ENCODE results near the gene YOD1. TPM values are rescaled to one million over a fixed set of nuclear protein-coding genes. Genes with fewer than 3 reads are reported as not detected.
A peak's percentile ranks its signal among the peaks of the same experiment; 100 is the strongest.

Gene YOD1
- total RNA-seq, 2 donors from 2014 or later = 3.5 to 4.7 TPM

DNA sequence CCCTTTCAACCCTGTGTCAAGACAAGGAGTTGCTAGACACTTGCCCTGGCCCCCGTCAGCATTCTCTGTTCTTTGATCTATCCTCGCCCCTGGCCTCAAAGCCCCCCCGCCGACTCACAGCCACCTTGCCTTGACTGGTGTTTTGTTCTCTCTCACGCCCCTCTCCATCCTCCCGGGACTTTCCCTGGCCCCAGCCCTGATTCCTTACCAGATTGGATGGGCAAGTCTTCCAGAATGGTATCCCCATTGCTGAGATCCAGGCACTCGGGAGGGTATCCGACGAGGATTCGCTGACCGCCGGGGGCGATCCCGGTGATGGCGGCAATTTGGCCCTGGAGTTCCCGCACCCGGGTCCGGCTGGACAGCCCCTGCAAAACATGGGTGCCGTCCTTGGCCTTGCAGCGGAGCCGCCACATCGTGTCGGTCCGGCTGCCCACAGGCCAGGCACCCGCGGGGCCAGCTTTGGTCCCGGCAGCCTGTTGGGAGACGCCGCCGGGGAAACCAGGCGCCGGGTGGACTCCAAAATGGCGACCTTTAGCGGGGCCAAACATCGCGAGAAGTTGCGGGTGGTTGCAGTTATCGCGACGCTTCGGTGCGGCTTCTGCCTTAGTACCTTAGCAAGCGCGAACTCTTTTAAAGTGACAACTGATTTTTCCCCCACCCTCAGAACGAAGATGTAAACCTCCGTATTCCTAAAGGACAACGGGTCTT lies 373 bp downstream of the YOD1 start:
- TF ChIP-seq, protein P1, sequence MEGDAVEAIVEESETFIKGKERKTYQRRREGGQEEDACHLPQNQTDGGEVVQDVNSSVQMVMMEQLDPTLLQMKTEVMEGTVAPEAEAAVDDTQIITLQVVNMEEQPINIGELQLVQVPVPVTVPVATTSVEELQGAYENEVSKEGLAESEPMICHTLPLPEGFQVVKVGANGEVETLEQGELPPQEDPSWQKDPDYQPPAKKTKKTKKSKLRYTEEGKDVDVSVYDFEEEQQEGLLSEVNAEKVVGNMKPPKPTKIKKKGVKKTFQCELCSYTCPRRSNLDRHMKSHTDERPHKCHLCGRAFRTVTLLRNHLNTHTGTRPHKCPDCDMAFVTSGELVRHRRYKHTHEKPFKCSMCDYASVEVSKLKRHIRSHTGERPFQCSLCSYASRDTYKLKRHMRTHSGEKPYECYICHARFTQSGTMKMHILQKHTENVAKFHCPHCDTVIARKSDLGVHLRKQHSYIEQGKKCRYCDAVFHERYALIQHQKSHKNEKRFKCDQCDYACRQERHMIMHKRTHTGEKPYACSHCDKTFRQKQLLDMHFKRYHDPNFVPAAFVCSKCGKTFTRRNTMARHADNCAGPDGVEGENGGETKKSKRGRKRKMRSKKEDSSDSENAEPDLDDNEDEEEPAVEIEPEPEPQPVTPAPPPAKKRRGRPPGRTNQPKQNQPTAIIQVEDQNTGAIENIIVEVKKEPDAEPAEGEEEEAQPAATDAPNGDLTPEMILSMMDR (IDR thresholded peaks at IDR 0.05) = no peak
- Histone ChIP-seq H3K9me3 (no peaks in the 10 kb centered on the region), H3K4me1 (peaks cover 0 to 57% of the 10 kb centered on the region in 2 donors), H3K4me3 (peak overlapping the region; percentile 79 to 83), H3K27ac (peak overlapping the region; percentile 97 to 98), H3K27me3 (no peaks in the 10 kb centered on the region), H3K36me3 (peaks cover 12% of the 10 kb centered on the region)
- DNase-seq (ENCODE audit: low spot score) = peak; percentile 92

DNA sequence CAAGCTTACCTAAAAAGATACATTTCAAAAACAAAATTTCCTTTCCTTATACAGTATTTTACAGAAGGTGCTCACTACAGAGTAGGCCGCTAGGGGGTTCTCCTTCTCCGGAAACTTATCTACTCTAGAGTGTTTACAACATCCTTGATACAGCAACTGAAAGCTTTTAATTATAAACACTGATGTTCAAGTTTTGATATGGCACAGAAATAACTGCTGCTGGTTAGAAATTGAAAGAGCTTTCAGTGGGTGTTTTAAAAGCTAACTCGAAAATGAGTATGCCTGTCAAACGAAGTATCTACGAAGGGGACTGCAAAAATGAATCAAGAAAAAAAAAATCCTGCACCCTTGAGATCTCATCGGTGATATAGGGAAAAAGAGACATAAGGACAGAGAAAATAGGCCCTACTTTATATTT lies 1.0 kb downstream of the YOD1 start:
- no peak for DNase-seq (ENCODE audit: low spot score)
- peaks cover 0 to 64% of the 10 kb centered on the region in 2 donors for H3K4me1 ChIP-seq

DNA sequence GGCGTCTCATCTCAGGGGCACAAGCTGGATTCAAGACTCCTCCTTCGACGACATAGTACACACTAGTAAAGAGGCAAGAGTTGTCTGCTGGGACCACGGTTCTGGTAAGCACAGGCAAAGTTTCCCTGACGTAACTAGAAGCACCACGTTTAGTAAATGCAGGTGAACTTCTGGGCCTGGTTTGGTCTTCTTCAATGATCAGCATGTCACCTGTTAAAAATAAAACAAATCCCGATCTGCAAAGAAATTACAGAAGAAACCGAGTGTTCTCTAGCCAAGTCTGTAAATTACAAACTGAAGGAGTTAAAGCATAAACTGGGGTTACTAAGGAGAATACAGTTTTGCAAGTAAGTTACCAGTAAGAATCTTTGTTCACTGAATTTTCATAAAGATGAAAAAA lies 1.5 kb downstream of the YOD1 start:
- no peak for DNase-seq (ENCODE audit: low spot score)
- H3K36me3 ChIP-seq = peaks cover 12% of the 10 kb centered on the region
- no peaks in the 10 kb centered on the region for H3K9me3 ChIP-seq
- H3K4me3 ChIP-seq = peak overlapping the region; percentile 79 to 83
- H3K27ac ChIP-seq = peak overlapping the region in 1 of 2 donors; percentile 97
- no peaks in the 10 kb centered on the region for H3K27me3 ChIP-seq
- TF ChIP-seq, protein P1 (IDR thresholded peaks at IDR 0.05) = no peak
- H3K4me1 ChIP-seq = peaks cover 0 to 69% of the 10 kb centered on the region in 2 donors

More for the DNA sequence above, 1.0 kb downstream of the YOD1 start:
- TF ChIP-seq, protein P1 (IDR thresholded peaks at IDR 0.05) = peak; percentile 79 to 82
- Histone ChIP-seq H3K9me3 (no peaks in the 10 kb centered on the region), H3K27me3 (no peaks in the 10 kb centered on the region), H3K36me3 (peaks cover 12% of the 10 kb centered on the region), H3K4me3 (peak overlapping the region; percentile 79 to 83), H3K27ac (peak overlapping the region; percentile 97 to 98)

DNA sequence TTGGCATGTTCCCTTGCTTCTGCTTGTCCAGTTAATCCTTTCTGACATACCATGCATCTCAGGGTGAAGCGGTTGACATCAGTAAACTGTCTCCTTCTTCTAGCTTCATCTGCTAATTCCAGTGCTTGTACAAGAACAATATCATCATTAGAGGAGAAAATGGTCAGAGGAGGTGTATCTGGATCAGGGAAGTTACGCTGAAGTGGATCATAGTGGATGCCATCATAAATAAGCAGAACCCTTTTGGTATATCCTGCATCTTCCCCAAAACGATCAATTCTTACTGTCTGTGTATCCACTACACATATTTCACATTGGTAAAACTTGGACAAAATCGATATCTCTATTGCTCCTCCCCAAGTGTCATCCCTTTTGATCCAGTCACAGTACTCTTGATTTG lies 2.0 kb downstream of the YOD1 start:
- no peak for DNase-seq (ENCODE audit: low spot score)
- TF ChIP-seq, protein P1 (IDR thresholded peaks at IDR 0.05) = no peak
- Histone ChIP-seq H3K4me1 (peaks cover 0 to 69% of the 10 kb centered on the region in 2 donors), H3K27me3 (no peaks in the 10 kb centered on the region), H3K4me3 (no peak overlapping the region), H3K27ac (no peak overlapping the region), H3K36me3 (peaks cover 12% of the 10 kb centered on the region), H3K9me3 (no peaks in the 10 kb centered on the region)

DNA sequence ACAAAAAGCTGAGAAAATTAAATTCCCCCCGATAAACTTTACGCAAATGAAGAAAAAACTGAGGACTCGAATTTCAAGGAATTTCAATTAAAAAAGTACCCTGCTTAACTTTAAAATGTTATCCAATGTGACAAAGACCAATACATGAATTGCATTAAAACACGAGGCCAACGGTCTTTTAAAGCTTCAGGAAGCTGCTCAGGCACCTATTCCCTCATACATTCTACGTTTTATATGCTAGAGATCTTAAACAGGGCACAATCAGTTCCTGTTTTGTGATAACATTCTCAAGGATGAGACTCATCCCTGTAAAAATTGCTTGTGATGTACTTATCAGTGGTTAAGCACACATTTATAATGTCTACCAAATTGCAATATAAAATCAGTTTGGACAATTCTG lies 3.0 kb downstream of the YOD1 start:
- Histone ChIP-seq H3K27me3 (no peaks in the 10 kb centered on the region), H3K36me3 (peaks cover 12% of the 10 kb centered on the region), H3K4me3 (no peak overlapping the region), H3K27ac (no peak overlapping the region), H3K4me1 (peaks cover 0 to 69% of the 10 kb centered on the region in 2 donors), H3K9me3 (no peaks in the 10 kb centered on the region)
- TF ChIP-seq, protein P1 (IDR thresholded peaks at IDR 0.05) = no peak
- DNase-seq (ENCODE audit: low spot score) = no peak

All from right atrium auricular region (tissue), 2 donors.